ENCODE measurements around the gene CTSZ. TPM values are rescaled to one million over a fixed set of nuclear protein-coding genes. Genes with fewer than 3 reads are reported as not detected.

CTSZ gene
- total and polyA plus RNA-seq, 4 donors, result 11.8 to 233 (median 188) TPM

DNA sequence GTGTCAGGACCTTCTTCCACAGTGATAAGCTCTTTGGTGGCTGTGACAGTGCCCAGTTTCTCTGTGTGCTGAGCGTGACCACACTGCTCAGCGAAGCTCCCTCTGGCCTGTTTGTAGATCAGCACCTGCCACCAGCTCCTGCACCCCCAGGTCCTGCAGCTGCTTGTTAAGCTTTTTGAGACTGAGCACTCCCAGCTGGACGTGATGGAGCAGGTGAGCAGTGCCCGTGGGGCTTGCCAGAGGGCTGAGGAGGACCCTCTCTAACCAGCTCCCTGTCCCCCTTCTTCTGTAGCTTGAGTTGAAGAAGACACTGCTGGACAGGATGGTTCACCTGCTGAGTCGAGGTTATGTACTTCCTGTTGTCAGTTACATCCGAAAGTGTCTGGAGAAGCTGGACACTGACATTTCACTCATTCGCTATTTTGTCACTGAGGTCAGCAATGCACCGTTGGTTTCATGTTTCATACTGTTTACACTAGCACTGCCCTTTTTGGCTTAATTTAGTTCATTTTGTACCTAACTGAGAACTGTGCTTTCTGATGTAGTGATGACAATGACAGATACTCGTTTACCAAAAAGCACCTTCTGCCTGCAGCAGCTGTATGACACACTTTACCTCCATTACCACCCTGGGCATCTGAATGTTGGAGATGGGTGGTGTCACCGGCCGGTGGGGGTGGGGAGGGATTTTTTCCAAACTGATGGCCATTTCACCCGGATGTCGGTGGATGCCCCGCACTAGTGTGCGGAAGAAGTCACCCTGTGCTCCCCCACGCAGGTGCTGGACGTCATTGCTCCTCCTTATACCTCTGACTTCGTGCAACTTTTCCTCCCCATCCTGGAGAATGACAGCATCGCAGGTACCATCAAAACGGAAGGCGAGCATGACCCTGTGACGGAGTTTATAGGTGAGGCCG, 13.5 kb downstream of the CTSZ start (continued):
- TF ChIP-seq, protein P1, sequence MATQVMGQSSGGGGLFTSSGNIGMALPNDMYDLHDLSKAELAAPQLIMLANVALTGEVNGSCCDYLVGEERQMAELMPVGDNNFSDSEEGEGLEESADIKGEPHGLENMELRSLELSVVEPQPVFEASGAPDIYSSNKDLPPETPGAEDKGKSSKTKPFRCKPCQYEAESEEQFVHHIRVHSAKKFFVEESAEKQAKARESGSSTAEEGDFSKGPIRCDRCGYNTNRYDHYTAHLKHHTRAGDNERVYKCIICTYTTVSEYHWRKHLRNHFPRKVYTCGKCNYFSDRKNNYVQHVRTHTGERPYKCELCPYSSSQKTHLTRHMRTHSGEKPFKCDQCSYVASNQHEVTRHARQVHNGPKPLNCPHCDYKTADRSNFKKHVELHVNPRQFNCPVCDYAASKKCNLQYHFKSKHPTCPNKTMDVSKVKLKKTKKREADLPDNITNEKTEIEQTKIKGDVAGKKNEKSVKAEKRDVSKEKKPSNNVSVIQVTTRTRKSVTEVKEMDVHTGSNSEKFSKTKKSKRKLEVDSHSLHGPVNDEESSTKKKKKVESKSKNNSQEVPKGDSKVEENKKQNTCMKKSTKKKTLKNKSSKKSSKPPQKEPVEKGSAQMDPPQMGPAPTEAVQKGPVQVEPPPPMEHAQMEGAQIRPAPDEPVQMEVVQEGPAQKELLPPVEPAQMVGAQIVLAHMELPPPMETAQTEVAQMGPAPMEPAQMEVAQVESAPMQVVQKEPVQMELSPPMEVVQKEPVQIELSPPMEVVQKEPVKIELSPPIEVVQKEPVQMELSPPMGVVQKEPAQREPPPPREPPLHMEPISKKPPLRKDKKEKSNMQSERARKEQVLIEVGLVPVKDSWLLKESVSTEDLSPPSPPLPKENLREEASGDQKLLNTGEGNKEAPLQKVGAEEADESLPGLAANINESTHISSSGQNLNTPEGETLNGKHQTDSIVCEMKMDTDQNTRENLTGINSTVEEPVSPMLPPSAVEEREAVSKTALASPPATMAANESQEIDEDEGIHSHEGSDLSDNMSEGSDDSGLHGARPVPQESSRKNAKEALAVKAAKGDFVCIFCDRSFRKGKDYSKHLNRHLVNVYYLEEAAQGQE (IDR thresholded peaks at IDR 0.05), result peak; percentile 25
- TF ChIP-seq HNF4A (conservative IDR thresholded peaks at IDR 0.05), result peak in 1 of 2 donors; percentile 26
- peak; percentile 22 for TF ChIP-seq SP1 (IDR thresholded peaks at IDR 0.05)
- TF ChIP-seq HNF4G (IDR thresholded peaks at IDR 0.05), result no peak
- TF ChIP-seq RAD21 (IDR thresholded peaks at IDR 0.05), result no peak
- no peak for TF ChIP-seq NR2F2 (IDR thresholded peaks at IDR 0.05)
- TF ChIP-seq, protein P2, sequence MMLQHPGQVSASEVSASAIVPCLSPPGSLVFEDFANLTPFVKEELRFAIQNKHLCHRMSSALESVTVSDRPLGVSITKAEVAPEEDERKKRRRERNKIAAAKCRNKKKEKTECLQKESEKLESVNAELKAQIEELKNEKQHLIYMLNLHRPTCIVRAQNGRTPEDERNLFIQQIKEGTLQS (IDR thresholded peaks at IDR 0.05), result no peak

DNA sequence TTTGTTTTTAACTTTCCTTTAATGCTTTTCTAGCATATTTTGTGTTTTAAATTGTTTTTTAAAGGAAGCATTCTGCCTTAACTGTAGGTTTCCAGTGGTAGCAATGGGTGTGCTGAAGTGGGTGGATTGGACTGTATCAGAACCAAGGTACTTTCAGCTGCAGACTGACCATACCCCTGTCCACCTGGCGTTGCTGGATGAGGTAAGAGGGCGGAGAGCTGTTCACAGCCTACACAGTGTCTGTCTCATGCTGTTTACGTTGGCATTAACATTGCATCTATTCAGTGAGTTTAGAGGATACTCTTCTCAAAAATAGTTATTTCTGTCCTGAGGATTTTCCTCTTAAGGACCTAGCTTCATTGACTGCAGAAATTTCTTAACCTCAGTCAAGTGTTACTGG, 14.1 kb downstream of the CTSZ start:
- no peak overlapping the region for H3K9ac ChIP-seq (ENCODE audit: low read depth in 1 of 2, low read length in 2 of 2)
- peaks cover 15 to 40% (median 29%) of the 10 kb centered on the region in 4 donors for H3K36me3 ChIP-seq (ENCODE audit: control insufficient read depth in 4 of 4, insufficient read depth in 3 of 4, low read depth in 1 of 4, low read length in 3 of 4)
- no peak for DNase-seq (ENCODE audit: low spot score)
- no peak for TF ChIP-seq JUND (IDR thresholded peaks at IDR 0.05)
- TF ChIP-seq EGR1 (IDR thresholded peaks at IDR 0.05; ENCODE audit: low read depth in 2 of 2), result no peak
- no peak for TF ChIP-seq CTCF (IDR thresholded peaks at IDR 0.05; ENCODE audit: low read depth, low read length, missing input control)
- TF ChIP-seq NR2F2 (IDR thresholded peaks at IDR 0.05), result no peak
- TF ChIP-seq, protein P2 (IDR thresholded peaks at IDR 0.05), result no peak
- no peak for TF ChIP-seq FOXA1 (IDR thresholded peaks at IDR 0.05)
- no peak for TF ChIP-seq GABPA (IDR thresholded peaks at IDR 0.05 in 1 of 2, conservative IDR thresholded peaks at IDR 0.05 in 1 of 2)
- TF ChIP-seq TAF1 (conservative IDR thresholded peaks at IDR 0.05), result no peak
- no peak for TF ChIP-seq HNF4G (IDR thresholded peaks at IDR 0.05)
- no peak for TF ChIP-seq FOXA2 (IDR thresholded peaks at IDR 0.05)
- TF ChIP-seq RAD21 (IDR thresholded peaks at IDR 0.05), result no peak
- TF ChIP-seq, protein P3, sequence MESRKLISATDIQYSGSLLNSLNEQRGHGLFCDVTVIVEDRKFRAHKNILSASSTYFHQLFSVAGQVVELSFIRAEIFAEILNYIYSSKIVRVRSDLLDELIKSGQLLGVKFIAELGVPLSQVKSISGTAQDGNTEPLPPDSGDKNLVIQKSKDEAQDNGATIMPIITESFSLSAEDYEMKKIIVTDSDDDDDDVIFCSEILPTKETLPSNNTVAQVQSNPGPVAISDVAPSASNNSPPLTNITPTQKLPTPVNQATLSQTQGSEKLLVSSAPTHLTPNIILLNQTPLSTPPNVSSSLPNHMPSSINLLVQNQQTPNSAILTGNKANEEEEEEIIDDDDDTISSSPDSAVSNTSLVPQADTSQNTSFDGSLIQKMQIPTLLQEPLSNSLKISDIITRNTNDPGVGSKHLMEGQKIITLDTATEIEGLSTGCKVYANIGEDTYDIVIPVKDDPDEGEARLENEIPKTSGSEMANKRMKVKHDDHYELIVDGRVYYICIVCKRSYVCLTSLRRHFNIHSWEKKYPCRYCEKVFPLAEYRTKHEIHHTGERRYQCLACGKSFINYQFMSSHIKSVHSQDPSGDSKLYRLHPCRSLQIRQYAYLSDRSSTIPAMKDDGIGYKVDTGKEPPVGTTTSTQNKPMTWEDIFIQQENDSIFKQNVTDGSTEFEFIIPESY (IDR thresholded peaks at IDR 0.05), result no peak
- peaks cover 22 to 60% (median 45%) of the 10 kb centered on the region in 4 donors for H3K4me1 ChIP-seq (ENCODE audit: control insufficient read depth in 4 of 4, insufficient read depth in 4 of 4, low read length in 3 of 4)
- no peaks in the 10 kb centered on the region for H3K9me3 ChIP-seq (ENCODE audit: control insufficient read depth in 4 of 4, low read length in 3 of 4)
- WGBS, result 74% methylated on average over 3 of the region's 3 CpGs
- no peaks in the 10 kb centered on the region for H3K27me3 ChIP-seq (ENCODE audit: control insufficient read depth in 4 of 4, insufficient read depth in 4 of 4, low read length in 3 of 4)
- H3K27ac ChIP-seq (ENCODE audit: low read depth in 1 of 2, low read length in 2 of 2), result peak overlapping the region; percentile 81 to 98
- no peak overlapping the region for H3K4me3 ChIP-seq (ENCODE audit: low read depth in 1 of 3, low read length in 3 of 3)
